HepG2 (cell line): ENCODE data around the gene IKZF4. TPM values are rescaled to one million over a fixed set of nuclear protein-coding genes. Genes with fewer than 3 reads are reported as not detected.

Source experiments
- ATAC-seq: fragments of 200-7000 bp; cut with Tn5 transposase; 3 replicates; pipeline ENCODE4 v1.9.1; 2020; ENCODE audit warnings: mild to moderate bottlenecking, moderate library complexity
- BruUV-seq: library from RNA; stranded (reverse); fragments of 400-500 nt; replicated peaks from 2 replicates; lab custom pipeline; 2021; lab: Mats Ljungman, UMichigan
- CTCF ChIA-PET: fragments of 300-600 bp; formaldehyde crosslinking; extraction: SDS; loops from one replicate; lab custom pipeline; 2021; ENCODE audit warnings: low total read pairs, inconsistent platforms, low intra/inter-chr PET ratio; lab: Yijun Ruan, JAX
- POLR2A ChIA-PET: fragments of 350-600 bp; sonication (Branson Sonifier 250); formaldehyde crosslinking; loops from one replicate; lab custom pipeline; 2020; ENCODE audit warnings: antibody characterized with exemption, inconsistent platforms; lab: Yijun Ruan, JAX
- DNase-seq: peaks from one replicate; pipeline ENCODE4 v3.0.0-alpha.2; 2015; ENCODE audit warnings: low spot score
- FAIRE-seq: peaks from 3 replicates; lab custom pipeline; 2011; peaks lifted over from hg19 to GRCh38; lab: Jason Lieb, UNC
- H2AFZ ChIP-seq: one replicate; pipeline ENCODE4 v1.6.1; 2011; ENCODE audit warnings: low read length, inconsistent platforms
- H3K27ac ChIP-seq: fragments of 300-600 bp; 3 replicates; pipeline ENCODE4 v1.8.0; 2011; ENCODE audit warnings: mixed run types, mild to moderate bottlenecking, mixed read lengths, low read length, inconsistent platforms; ENCODE audit not compliant: insufficient read depth; ENCODE audit errors: extremely low read length
- H3K27me3 ChIP-seq, 2 experiments: fragments of 200-600 bp in 1 of 2; 2 replicates in 1 of 2; 3 replicates in 1 of 2; pipeline versions ENCODE4 v1.6.0 to v1.8.0; 2011; ENCODE audit warnings: low read length in 2 of 2, mild to moderate bottlenecking in 2 of 2, moderate library complexity in 2 of 2, inconsistent platforms in 1 of 2; ENCODE audit not compliant: insufficient read depth in 2 of 2, control insufficient read depth in 1 of 2
- H3K36me3 ChIP-seq, 2 experiments: fragments of 200-600 bp in 1 of 2; replicated peaks in 1 of 2; 2 replicates in 1 of 2; 3 replicates in 1 of 2; pipeline versions ENCODE4 v1.5.1 to v1.8.0; 2011; ENCODE audit warnings: low read length in 2 of 2, inconsistent platforms in 1 of 2; ENCODE audit not compliant: insufficient read depth in 2 of 2, control insufficient read depth in 1 of 2
- H3K4me1 ChIP-seq: 2 replicates; pipeline ENCODE4 v1.5.1; 2012; ENCODE audit warnings: low read length, inconsistent platforms; ENCODE audit not compliant: insufficient read depth
- H3K4me2 ChIP-seq: 2 replicates; pipeline ENCODE4 v1.6.0; 2011; ENCODE audit warnings: low read depth, low read length, inconsistent platforms
- H3K4me3 ChIP-seq, 3 experiments: fragments of 200-600 bp in 1 of 3; sonication (generic), shearing (Covaris generic) in 1 of 3; replicated peaks in 1 of 3; 2 replicates each; pipeline ENCODE4 v1.5.1; 2011 to 2016; ENCODE audit warnings: low read length in 3 of 3, inconsistent platforms in 2 of 3, low read depth in 2 of 3, mild to moderate bottlenecking in 2 of 3, control low read depth in 1 of 3, mixed read lengths in 1 of 3; ENCODE audit not compliant: insufficient read depth in 1 of 3
- H3K79me2 ChIP-seq: one replicate; pipeline ENCODE4 v1.6.1; 2011; ENCODE audit warnings: low read length, inconsistent platforms; ENCODE audit not compliant: insufficient read depth
- H3K9ac ChIP-seq: 2 replicates; pipeline ENCODE4 v1.6.0; 2011; ENCODE audit warnings: mild to moderate bottlenecking, low read depth, low read length, inconsistent platforms; ENCODE audit not compliant: insufficient read depth
- H3K9me3 ChIP-seq: 2 replicates; pipeline ENCODE4 v1.5.1; 2012; ENCODE audit warnings: mild to moderate bottlenecking, low read length
- H4K20me1 ChIP-seq: 2 replicates; pipeline ENCODE4 v1.6.0; 2011; ENCODE audit warnings: inconsistent platforms, mild to moderate bottlenecking, low read length, moderate library complexity; ENCODE audit not compliant: insufficient read depth
- FOXA3 ChIP-seq: IDR thresholded peaks from 2 replicates; pipeline ENCODE4 v1.6.1; 2016; ENCODE audit warnings: missing genetic modification reagents, missing compliant biosample characterization
- FOXP1 ChIP-seq, 2 experiments: fragments of 450-650 bp in 1 of 2; IDR thresholded peaks; 2 replicates each; pipeline ENCODE4 v1.6.1; 2017 to 2018; ENCODE audit warnings: antibody characterized with exemption in 1 of 2
- HCFC1 ChIP-seq: fragments of 150-350 bp; IDR thresholded peaks from 2 replicates; pipeline ENCODE4 v1.6.1; 2014; ENCODE audit warnings: low read depth, low read length
- JUND ChIP-seq: sonication (generic); formaldehyde crosslinking; IDR thresholded peaks from 2 replicates; pipeline ENCODE4 v1.8.0; 2022; ENCODE audit warnings: mild to moderate bottlenecking, missing genetic modification reagents
- MYNN ChIP-seq: sonication (generic); formaldehyde crosslinking; IDR thresholded peaks from 2 replicates; pipeline ENCODE4 v1.4.0; 2020; ENCODE audit warnings: mild to moderate bottlenecking, low read depth, missing genetic modification reagents
- RBM39 ChIP-seq: fragments of 200-400 bp; formaldehyde crosslinking; IDR thresholded peaks from one replicate; pipeline ENCODE4 v1.6.1; 2018; ENCODE audit warnings: antibody characterized with exemption, mild to moderate bottlenecking, low read depth, low read length; ENCODE audit not compliant: poor library complexity, severe bottlenecking
- ZBTB21 ChIP-seq: sonication (generic); formaldehyde crosslinking; IDR thresholded peaks from 2 replicates; pipeline ENCODE4 v1.4.0; 2020; ENCODE audit warnings: missing genetic modification reagents
- ZKSCAN5 ChIP-seq: sonication (generic); formaldehyde crosslinking; IDR thresholded peaks from 2 replicates; pipeline ENCODE4 v1.5.1; 2020; ENCODE audit warnings: mild to moderate bottlenecking, missing genetic modification reagents
- WGBS: methylation state at CpG from one replicate; pipeline ENCODE4 v1.1.6; 2017; ENCODE audit warnings: low lambda C conversion rate; 5-methylcytosine and 5-hydroxymethylcytosine counted together
- in situ Hi-C: cut with HindIII; loops from 2 replicates; pipeline ENCODE4 v1.10.0; 2017; ENCODE audit warnings: low pct_unique_long_range_greater_than_20kb; ENCODE audit not compliant: extremely low pct_ligation_motif_present
- intact Hi-C: fragments of 100-400 bp; cut with micrococcal nuclease; formaldehyde crosslinking; loops from one replicate; pipeline ENCODE4 v1.10.0; 2022; ENCODE audit not compliant: unreplicated experiment
- polyA plus RNA-seq, 8 experiments: library from polyadenylated mRNA; depleted of rRNA in 3 of 8; stranded (reverse) in 7 of 8; unstranded in 1 of 8; fragments of >200 nt; fragmentation: Illumina TruSeq in 4 of 8; extraction: Trizol in 4 of 8; gene quantifications; 2 replicates each; pipeline versions ENCODE4 v1.2.1 to v1.2.3, GENCODE V29; 2011 to 2016; ENCODE audit warnings: low read depth in 4 of 8, missing spikeins in 1 of 8, mixed read lengths in 1 of 8; ENCODE audit not compliant: insufficient read depth in 1 of 8
- total RNA-seq, 5 experiments: library from RNA; depleted of rRNA; stranded (reverse); fragments of >200 nt; fragmentation: Illumina TruSeq; extraction: Trizol; gene quantifications; 2 replicates each; pipeline ENCODE4 v1.2.3, GENCODE V29; 2016; ENCODE audit warnings: low read depth in 1 of 5
- TF ChIP-seq, protein P1 (sequence below): IDR thresholded peaks from 2 replicates; pipeline ENCODE4 v1.6.1; 2012; ENCODE audit warnings: inconsistent platforms
- TF ChIP-seq, protein P2 (sequence below): IDR thresholded peaks from 2 replicates; pipeline ENCODE4 v1.6.1; 2018; ENCODE audit warnings: missing genetic modification reagents
- TF ChIP-seq, protein P3 (sequence below): sonication (generic); formaldehyde crosslinking; IDR thresholded peaks from 2 replicates; pipeline ENCODE4 v1.5.0; 2020; ENCODE audit warnings: missing genetic modification reagents
- TF ChIP-seq, protein P4 (sequence below): sonication (generic); formaldehyde crosslinking; conservative IDR thresholded peaks from 2 replicates; pipeline ENCODE4 v1.4.0; 2020; ENCODE audit warnings: mild to moderate bottlenecking, missing genetic modification reagents, moderate library complexity
- TF ChIP-seq, protein P5 (sequence below): sonication (generic); formaldehyde crosslinking; IDR thresholded peaks from 2 replicates; pipeline ENCODE4 v1.5.0; 2020; ENCODE audit warnings: mild to moderate bottlenecking, missing genetic modification reagents, borderline replicate concordance

The IKZF4 gene
- total and polyA plus RNA-seq, 2 of the 13 experiments (the other 11 are each of a cell fraction or from before 2014, with no cell fraction given) = 0.58 to 2.2 TPM

DNA sequence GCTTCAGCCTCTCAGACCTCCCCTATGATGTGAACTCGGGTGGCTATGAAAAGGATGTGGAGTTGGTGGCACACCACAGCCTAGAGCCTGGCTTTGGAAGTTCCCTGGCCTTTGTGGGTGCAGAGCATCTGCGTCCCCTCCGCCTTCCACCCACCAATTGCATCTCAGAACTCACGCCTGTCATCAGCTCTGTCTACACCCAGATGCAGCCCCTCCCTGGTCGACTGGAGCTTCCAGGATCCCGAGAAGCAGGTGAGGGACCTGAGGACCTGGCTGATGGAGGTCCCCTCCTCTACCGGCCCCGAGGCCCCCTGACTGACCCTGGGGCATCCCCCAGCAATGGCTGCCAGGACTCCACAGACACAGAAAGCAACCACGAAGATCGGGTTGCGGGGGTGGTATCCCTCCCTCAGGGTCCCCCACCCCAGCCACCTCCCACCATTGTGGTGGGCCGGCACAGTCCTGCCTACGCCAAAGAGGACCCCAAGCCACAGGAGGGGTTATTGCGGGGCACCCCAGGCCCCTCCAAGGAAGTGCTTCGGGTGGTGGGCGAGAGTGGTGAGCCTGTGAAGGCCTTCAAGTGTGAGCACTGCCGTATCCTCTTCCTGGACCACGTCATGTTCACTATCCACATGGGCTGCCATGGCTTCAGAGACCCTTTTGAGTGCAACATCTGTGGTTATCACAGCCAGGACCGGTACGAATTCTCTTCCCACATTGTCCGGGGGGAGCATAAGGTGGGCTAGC is 13.9 kb downstream of the IKZF4 start:
- 90% methylated on average over 18 of the region's 21 CpGs for WGBS
- in situ Hi-C loops = loop anchor here (5.0 to 10.0 kb wide), 3 partner anchors 37 to 297 kb away; partner anchors contain the start of genes RAB5B and SUOX
- Histone ChIP-seq H3K9me3 (no peaks in the 10 kb centered on the region), H3K79me2 (no peaks in the 10 kb centered on the region), H3K27me3 (no peaks in the 10 kb centered on the region), H3K4me3 (no peak overlapping the region), H3K4me1 (peaks cover 25% of the 10 kb centered on the region), H3K4me2 (no peak overlapping the region), H3K27ac (no peak overlapping the region), H3K9ac (no peak overlapping the region), H3K36me3 (peaks cover 0 to 28% of the 10 kb centered on the region in 2 experiments; a peak in 4 of 5 replicates), H4K20me1 (no peaks in the 10 kb centered on the region), H2AFZ (no peak overlapping the region)
- no peak for FAIRE-seq
- ATAC-seq = no peak
- no TSS peak for BruUV-seq
- intact Hi-C loops = loop anchor here (5.0 kb wide), 1 partner anchor 297 kb away; no protein-coding TSS in a partner anchor
- ChIA-PET POLR2A (no interaction called here), CTCF (no interaction called here)
- DNase-seq = no peak
- TF ChIP-seq JUND (CRISPR knock-in tag) = no peak
- TF ChIP-seq, protein P1, sequence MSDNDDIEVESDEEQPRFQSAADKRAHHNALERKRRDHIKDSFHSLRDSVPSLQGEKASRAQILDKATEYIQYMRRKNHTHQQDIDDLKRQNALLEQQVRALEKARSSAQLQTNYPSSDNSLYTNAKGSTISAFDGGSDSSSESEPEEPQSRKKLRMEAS = no peak
- TF ChIP-seq, protein P2, sequence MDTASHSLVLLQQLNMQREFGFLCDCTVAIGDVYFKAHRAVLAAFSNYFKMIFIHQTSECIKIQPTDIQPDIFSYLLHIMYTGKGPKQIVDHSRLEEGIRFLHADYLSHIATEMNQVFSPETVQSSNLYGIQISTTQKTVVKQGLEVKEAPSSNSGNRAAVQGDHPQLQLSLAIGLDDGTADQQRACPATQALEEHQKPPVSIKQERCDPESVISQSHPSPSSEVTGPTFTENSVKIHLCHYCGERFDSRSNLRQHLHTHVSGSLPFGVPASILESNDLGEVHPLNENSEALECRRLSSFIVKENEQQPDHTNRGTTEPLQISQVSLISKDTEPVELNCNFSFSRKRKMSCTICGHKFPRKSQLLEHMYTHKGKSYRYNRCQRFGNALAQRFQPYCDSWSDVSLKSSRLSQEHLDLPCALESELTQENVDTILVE = no peak
- no peak for TF ChIP-seq ZKSCAN5 (CRISPR knock-in tag)
- TF ChIP-seq HCFC1 = no peak
- TF ChIP-seq, protein P3, sequence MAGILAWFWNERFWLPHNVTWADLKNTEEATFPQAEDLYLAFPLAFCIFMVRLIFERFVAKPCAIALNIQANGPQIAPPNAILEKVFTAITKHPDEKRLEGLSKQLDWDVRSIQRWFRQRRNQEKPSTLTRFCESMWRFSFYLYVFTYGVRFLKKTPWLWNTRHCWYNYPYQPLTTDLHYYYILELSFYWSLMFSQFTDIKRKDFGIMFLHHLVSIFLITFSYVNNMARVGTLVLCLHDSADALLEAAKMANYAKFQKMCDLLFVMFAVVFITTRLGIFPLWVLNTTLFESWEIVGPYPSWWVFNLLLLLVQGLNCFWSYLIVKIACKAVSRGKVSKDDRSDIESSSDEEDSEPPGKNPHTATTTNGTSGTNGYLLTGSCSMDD (CRISPR knock-in tag) = no peak
- no peak for TF ChIP-seq FOXA3 (CRISPR knock-in tag)
- no peak for TF ChIP-seq ZBTB21
- no peak for TF ChIP-seq MYNN (CRISPR knock-in tag)
- no peak for TF ChIP-seq RBM39
- no peak for TF ChIP-seq FOXP1 (IDR thresholded peaks at IDR 0.05)
- TF ChIP-seq FOXP1 (CRISPR knock-in tag; IDR thresholded peaks at IDR 0.05) = no peak
- TF ChIP-seq, protein P4, sequence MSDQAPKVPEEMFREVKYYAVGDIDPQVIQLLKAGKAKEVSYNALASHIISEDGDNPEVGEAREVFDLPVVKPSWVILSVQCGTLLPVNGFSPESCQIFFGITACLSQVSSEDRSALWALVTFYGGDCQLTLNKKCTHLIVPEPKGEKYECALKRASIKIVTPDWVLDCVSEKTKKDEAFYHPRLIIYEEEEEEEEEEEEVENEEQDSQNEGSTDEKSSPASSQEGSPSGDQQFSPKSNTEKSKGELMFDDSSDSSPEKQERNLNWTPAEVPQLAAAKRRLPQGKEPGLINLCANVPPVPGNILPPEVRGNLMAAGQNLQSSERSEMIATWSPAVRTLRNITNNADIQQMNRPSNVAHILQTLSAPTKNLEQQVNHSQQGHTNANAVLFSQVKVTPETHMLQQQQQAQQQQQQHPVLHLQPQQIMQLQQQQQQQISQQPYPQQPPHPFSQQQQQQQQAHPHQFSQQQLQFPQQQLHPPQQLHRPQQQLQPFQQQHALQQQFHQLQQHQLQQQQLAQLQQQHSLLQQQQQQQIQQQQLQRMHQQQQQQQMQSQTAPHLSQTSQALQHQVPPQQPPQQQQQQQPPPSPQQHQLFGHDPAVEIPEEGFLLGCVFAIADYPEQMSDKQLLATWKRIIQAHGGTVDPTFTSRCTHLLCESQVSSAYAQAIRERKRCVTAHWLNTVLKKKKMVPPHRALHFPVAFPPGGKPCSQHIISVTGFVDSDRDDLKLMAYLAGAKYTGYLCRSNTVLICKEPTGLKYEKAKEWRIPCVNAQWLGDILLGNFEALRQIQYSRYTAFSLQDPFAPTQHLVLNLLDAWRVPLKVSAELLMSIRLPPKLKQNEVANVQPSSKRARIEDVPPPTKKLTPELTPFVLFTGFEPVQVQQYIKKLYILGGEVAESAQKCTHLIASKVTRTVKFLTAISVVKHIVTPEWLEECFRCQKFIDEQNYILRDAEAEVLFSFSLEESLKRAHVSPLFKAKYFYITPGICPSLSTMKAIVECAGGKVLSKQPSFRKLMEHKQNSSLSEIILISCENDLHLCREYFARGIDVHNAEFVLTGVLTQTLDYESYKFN (CRISPR knock-in tag) = no peak
- TF ChIP-seq, protein P5, sequence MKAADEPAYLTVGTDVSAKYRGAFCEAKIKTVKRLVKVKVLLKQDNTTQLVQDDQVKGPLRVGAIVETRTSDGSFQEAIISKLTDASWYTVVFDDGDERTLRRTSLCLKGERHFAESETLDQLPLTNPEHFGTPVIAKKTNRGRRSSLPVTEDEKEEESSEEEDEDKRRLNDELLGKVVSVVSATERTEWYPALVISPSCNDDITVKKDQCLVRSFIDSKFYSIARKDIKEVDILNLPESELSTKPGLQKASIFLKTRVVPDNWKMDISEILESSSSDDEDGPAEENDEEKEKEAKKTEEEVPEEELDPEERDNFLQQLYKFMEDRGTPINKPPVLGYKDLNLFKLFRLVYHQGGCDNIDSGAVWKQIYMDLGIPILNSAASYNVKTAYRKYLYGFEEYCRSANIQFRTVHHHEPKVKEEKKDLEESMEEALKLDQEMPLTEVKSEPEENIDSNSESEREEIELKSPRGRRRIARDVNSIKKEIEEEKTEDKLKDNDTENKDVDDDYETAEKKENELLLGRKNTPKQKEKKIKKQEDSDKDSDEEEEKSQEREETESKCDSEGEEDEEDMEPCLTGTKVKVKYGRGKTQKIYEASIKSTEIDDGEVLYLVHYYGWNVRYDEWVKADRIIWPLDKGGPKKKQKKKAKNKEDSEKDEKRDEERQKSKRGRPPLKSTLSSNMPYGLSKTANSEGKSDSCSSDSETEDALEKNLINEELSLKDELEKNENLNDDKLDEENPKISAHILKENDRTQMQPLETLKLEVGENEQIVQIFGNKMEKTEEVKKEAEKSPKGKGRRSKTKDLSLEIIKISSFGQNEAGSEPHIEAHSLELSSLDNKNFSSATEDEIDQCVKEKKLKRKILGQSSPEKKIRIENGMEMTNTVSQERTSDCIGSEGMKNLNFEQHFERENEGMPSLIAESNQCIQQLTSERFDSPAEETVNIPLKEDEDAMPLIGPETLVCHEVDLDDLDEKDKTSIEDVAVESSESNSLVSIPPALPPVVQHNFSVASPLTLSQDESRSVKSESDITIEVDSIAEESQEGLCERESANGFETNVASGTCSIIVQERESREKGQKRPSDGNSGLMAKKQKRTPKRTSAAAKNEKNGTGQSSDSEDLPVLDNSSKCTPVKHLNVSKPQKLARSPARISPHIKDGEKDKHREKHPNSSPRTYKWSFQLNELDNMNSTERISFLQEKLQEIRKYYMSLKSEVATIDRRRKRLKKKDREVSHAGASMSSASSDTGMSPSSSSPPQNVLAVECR = no peak
